GM12878 (cell line): Measurements from ENCODE around the gene TNFRSF1A. TPM values are rescaled to one million over a fixed set of nuclear protein-coding genes. Genes with fewer than 3 reads are reported as not detected.

ENCODE experiments used
- ATAC-seq: fragments of 200-7000 bp; cut with Tn5 transposase; 3 replicates; pipeline ENCODE4 v1.9.1; 2020; ENCODE audit warnings: mild to moderate bottlenecking, moderate library complexity
- BruUV-seq: library from RNA; stranded (reverse); fragments of 400-500 nt; replicated peaks from 2 replicates; lab custom pipeline; 2021; lab: Mats Ljungman, UMichigan
- CTCF ChIA-PET: fragments of 300-600 bp; sonication (Branson Sonifier 250); formaldehyde crosslinking; extraction: SDS; loops from one replicate; lab custom pipeline; 2021; ENCODE audit warnings: inconsistent platforms; lab: Yijun Ruan, JAX
- POLR2A ChIA-PET: fragments of 350-600 bp; formaldehyde crosslinking; extraction: SDS; loops from one replicate; lab custom pipeline; 2021; ENCODE audit warnings: inconsistent platforms; lab: Charles Lee
- RAD21 ChIA-PET: fragments of 300-600 bp; sonication (Branson Sonifier 250); formaldehyde crosslinking; loops from one replicate; lab custom pipeline; 2023; ENCODE audit warnings: antibody characterized with exemption; ENCODE audit not compliant: unreplicated experiment; lab: Charles Lee
- SMC1A ChIA-PET: fragments of 300-600 bp; sonication (Branson Sonifier 250); formaldehyde crosslinking; loops from one replicate; lab custom pipeline; 2023; ENCODE audit not compliant: unreplicated experiment, uncharacterized antibody; lab: Charles Lee
- DNase-seq: peaks from one replicate; pipeline ENCODE4 v3.0.0-alpha.2; 2011; ENCODE audit warnings: low read depth, low spot score
- FAIRE-seq: peaks from 3 replicates; lab custom pipeline; 2011; peaks lifted over from hg19 to GRCh38; lab: Jason Lieb, UNC
- H2AFZ ChIP-seq: 2 replicates; pipeline ENCODE4 v1.6.0; 2011; ENCODE audit warnings: low read depth, low read length, control low read depth; ENCODE audit not compliant: control insufficient read depth
- H3K27ac ChIP-seq: 2 replicates; pipeline ENCODE4 v1.5.1; 2011; ENCODE audit warnings: control low read depth; ENCODE audit not compliant: control insufficient read depth, insufficient read depth
- H3K27me3 ChIP-seq, 2 experiments: replicated peaks in 1 of 2; 2 replicates each; pipeline versions ENCODE4 v1.6.0 to v1.6.1; 2011; ENCODE audit warnings: low read length in 1 of 2; ENCODE audit not compliant: control insufficient read depth in 2 of 2, insufficient read depth in 2 of 2
- H3K36me3 ChIP-seq, 2 experiments: 2 replicates each; pipeline ENCODE4 v1.5.1; 2011; ENCODE audit warnings: low read length in 1 of 2; ENCODE audit not compliant: control insufficient read depth in 2 of 2, insufficient read depth in 2 of 2
- H3K4me1 ChIP-seq: 2 replicates; pipeline ENCODE4 v1.6.1; 2011; ENCODE audit warnings: mild to moderate bottlenecking, low read length, moderate library complexity, mixed read lengths; ENCODE audit not compliant: control insufficient read depth, insufficient read depth
- H3K4me2 ChIP-seq: 2 replicates; pipeline ENCODE4 v1.6.0; 2011; ENCODE audit warnings: control low read depth; ENCODE audit not compliant: control insufficient read depth, insufficient read depth
- H3K4me3 ChIP-seq: fragments of 200-600 bp; sonication (generic); 2 replicates; pipeline ENCODE4 v1.5.1; 2016
- H3K79me2 ChIP-seq: 2 replicates; pipeline ENCODE4 v1.6.0; 2011; ENCODE audit warnings: low read length; ENCODE audit not compliant: control insufficient read depth, insufficient read depth
- H3K9ac ChIP-seq: 2 replicates; pipeline ENCODE4 v1.8.0; 2011; ENCODE audit warnings: low read length, control low read depth, mixed read lengths; ENCODE audit not compliant: control insufficient read depth, insufficient read depth
- H3K9me3 ChIP-seq: replicated peaks from 3 replicates; pipeline ENCODE4 v1.5.1; 2011; ENCODE audit warnings: mild to moderate bottlenecking, low read length; ENCODE audit not compliant: control insufficient read depth, insufficient read depth
- H4K20me1 ChIP-seq: 2 replicates; pipeline ENCODE4 v1.6.0; 2011; ENCODE audit not compliant: control insufficient read depth, insufficient read depth
- EGR1 ChIP-seq, 2 experiments: IDR thresholded peaks; 1 replicate in 1 of 2; 2 replicates in 1 of 2; pipeline ENCODE4 v1.6.1; 2011 to 2012; ENCODE audit warnings: low read depth in 2 of 2, low read length in 2 of 2, borderline replicate concordance in 1 of 2, mild to moderate bottlenecking in 1 of 2, moderate library complexity in 1 of 2
- MTA3 ChIP-seq: IDR thresholded peaks from 2 replicates; pipeline ENCODE4 v1.6.1; 2012; ENCODE audit warnings: low read length, inconsistent platforms, borderline replicate concordance
- NFIC ChIP-seq: IDR thresholded peaks from 2 replicates; pipeline ENCODE4 v1.6.1; 2012; ENCODE audit warnings: low read depth, mild to moderate bottlenecking, inconsistent platforms, low read length, moderate library complexity
- RB1 ChIP-seq: fragments of 450-650 bp; formaldehyde crosslinking; IDR thresholded peaks from 2 replicates; pipeline ENCODE4 v1.6.1; 2017; ENCODE audit warnings: mild to moderate bottlenecking, borderline replicate concordance
- TAF1 ChIP-seq: IDR thresholded peaks from 2 replicates; pipeline ENCODE4 v1.6.1; 2011; ENCODE audit warnings: mild to moderate bottlenecking, low read depth, low read length, borderline replicate concordance
- TCF7 ChIP-seq: IDR thresholded peaks from 2 replicates; pipeline ENCODE4 v1.6.1; 2014; ENCODE audit warnings: antibody characterized with exemption, borderline replicate concordance
- ZZZ3 ChIP-seq: IDR thresholded peaks from 2 replicates; pipeline ENCODE4 v1.6.1; 2011; ENCODE audit warnings: low read depth; ENCODE audit not compliant: control insufficient read depth, insufficient read length
- WGBS: methylation state at CpG from one replicate; pipeline ENCODE4 v1.1.6; 2016; ENCODE audit warnings: low lambda C conversion rate; ENCODE audit not compliant: insufficient replicate concordance, insufficient coverage; ENCODE audit errors: missing lambda C conversion rate; 5-methylcytosine and 5-hydroxymethylcytosine counted together
- in situ Hi-C: fragments of 300-500 bp; cut with MboI; formaldehyde crosslinking; loops from 9 replicates; pipeline ENCODE4 v1.14.3; 2018; ENCODE audit warnings: mixed read lengths
- intact Hi-C: fragments of 100-400 bp; cut with micrococcal nuclease; formaldehyde crosslinking; loops from one replicate; pipeline ENCODE4 v1.14.2; 2022; ENCODE audit not compliant: unreplicated experiment
- polyA plus RNA-seq, 11 experiments: library from polyadenylated mRNA; depleted of rRNA in 4 of 11; unstranded in 6 of 11; stranded (reverse) in 5 of 11; fragments of >200 nt; fragmentation: Nextera tagmentation in 4 of 11; fragmentation: Illumina TruSeq in 1 of 11; extraction: Ambion mirVana in 4 of 11; extraction: Trizol in 1 of 11; gene quantifications; 1 replicate in 1 of 11; 2 replicates in 10 of 11; pipeline versions ENCODE4 v1.2.1 to v1.2.3, GENCODE V29; 2011 to 2016; ENCODE audit warnings: inconsistent platforms in 2 of 11, missing spikeins in 2 of 11, low read depth in 1 of 11
- total RNA-seq, 4 experiments: library from RNA; depleted of rRNA in 3 of 4; stranded (reverse); fragments of >200 nt in 3 of 4; fragmentation: Illumina TruSeq in 1 of 4; extraction: Trizol in 1 of 4; gene quantifications; 2 replicates each; pipeline versions ENCODE4 v1.2.1 to v1.2.3, GENCODE V29; 2013 to 2021

TNFRSF1A gene
- total and polyA plus RNA-seq, 10 of the 15 experiments (the other 5 are each of a cell fraction or from before 2014, with no cell fraction given): 0.24 to 16.5 (median 13.0) TPM

GRCh38 chr12:6375269-6376078 lies 33.6 kb upstream of the TNFRSF1A start, which contains the start of gene SCNN1A:
SCNN1A (minus strand) TSS chr12:6375563; CDS start chr12:6374783, 780 bp downstream.
- H3K36me3 ChIP-seq: no peaks in the 10 kb centered on the region
- no peak within 1 kb of the TSS for H2AFZ ChIP-seq
- ATAC-seq (no peak), DNase-seq (no peak), FAIRE-seq (no peak)
- ChIA-PET SMC1A (no interaction called here), POLR2A (no interaction called here), RAD21 (no interaction called here), CTCF (no interaction called here)
- H3K4me2 ChIP-seq: no peak within 1 kb of the TSS
- H3K4me3 ChIP-seq: no peak within 1 kb of the TSS
- BruUV-seq: no TSS peak
- TF ChIP-seq MTA3: no peak
- TF ChIP-seq ZZZ3: no peak
- TF ChIP-seq TCF7: no peak
- TF ChIP-seq RB1: no peak
- TF ChIP-seq NFIC: no peak
- no peak for TF ChIP-seq TAF1
- no peak for TF ChIP-seq EGR1 (IDR thresholded peaks at IDR 0.05; ENCODE audit: borderline replicate concordance in 1 of 2, low read depth in 2 of 2, low read length in 2 of 2)
- no peaks in the 10 kb centered on the region for H3K9me3 ChIP-seq
- H3K9ac ChIP-seq: no peak within 1 kb of the TSS
- no peaks in the 10 kb centered on the region for H4K20me1 ChIP-seq
- no peaks in the 10 kb centered on the region for H3K79me2 ChIP-seq
- H3K4me1 ChIP-seq: no peaks in the 10 kb centered on the region
- intact Hi-C loops (no loop called here), in situ Hi-C loops (no loop called here)
- H3K27me3 ChIP-seq: peaks cover 0 to 2% of the 10 kb centered on the region in 2 experiments; a peak in 2 of 4 replicates
- H3K27ac ChIP-seq: no peak within 1 kb of the TSS
- WGBS: 48% methylated on average over 14 of the region's 15 CpGs
